IMR-90 (cell line): Measurements from ENCODE around the gene SPTB. TPM values are rescaled to one million over a fixed set of nuclear protein-coding genes. Genes with fewer than 3 reads are reported as not detected.

Source experiments
- ATAC-seq: fragments of 200-7000 bp; cut with Tn5 transposase; 2 replicates; pipeline ENCODE4 v1.9.1; 2020; ENCODE audit warnings: low read depth, mild to moderate bottlenecking, moderate library complexity
- BruUV-seq: library from RNA; stranded (reverse); fragments of 400-500 nt; replicated peaks from 2 replicates; lab custom pipeline; 2021; lab: Mats Ljungman, UMichigan
- CTCF ChIA-PET: fragments of 300-600 bp; formaldehyde crosslinking; extraction: SDS; loops from one replicate; lab custom pipeline; 2021; ENCODE audit warnings: antibody characterized with exemption; lab: Yijun Ruan, JAX
- POLR2A ChIA-PET: fragments of 300-600 bp; sonication (Branson Sonifier 250); formaldehyde crosslinking; loops from one replicate; lab custom pipeline; 2022; ENCODE audit warnings: antibody characterized with exemption; ENCODE audit not compliant: unreplicated experiment; lab: Charles Lee
- DNase-seq: peaks from one replicate; pipeline ENCODE4 v3.0.0; 2013
- H2AFZ ChIP-seq: replicated peaks from 2 replicates; pipeline ENCODE3; 2013; ENCODE audit warnings: low read length, mild to moderate bottlenecking; ENCODE audit not compliant: poor library complexity
- H2AK5ac ChIP-seq: 2 replicates; pipeline ENCODE4 v1.6.1; 2013; ENCODE audit warnings: low read depth, low read length, inconsistent platforms
- H2AK9ac ChIP-seq: replicated peaks from 2 replicates; pipeline ENCODE3; 2013; ENCODE audit warnings: mild to moderate bottlenecking, low read depth, low read length, moderate library complexity; ENCODE audit not compliant: poor library complexity
- H2BK120ac ChIP-seq: 2 replicates; pipeline ENCODE4 v1.6.1; 2013; ENCODE audit warnings: low read depth, low read length, inconsistent platforms
- H2BK15ac ChIP-seq: 3 replicates; pipeline ENCODE4 v1.6.1; 2013; ENCODE audit warnings: low read depth, low read length, inconsistent platforms
- H2BK20ac ChIP-seq: 2 replicates; pipeline ENCODE4 v1.6.1; 2013; ENCODE audit warnings: low read depth, mild to moderate bottlenecking, inconsistent platforms, low read length, moderate library complexity
- H2BK5ac ChIP-seq: 2 replicates; pipeline ENCODE4 v1.6.1; 2013; ENCODE audit warnings: mild to moderate bottlenecking, low read depth, low read length, inconsistent platforms; ENCODE audit not compliant: poor library complexity, severe bottlenecking
- H3K14ac ChIP-seq: replicated peaks from 2 replicates; pipeline ENCODE4 v1.6.1; 2013; ENCODE audit warnings: low read depth, low read length, inconsistent platforms
- H3K18ac ChIP-seq: 2 replicates; pipeline ENCODE4 v1.6.1; 2013; ENCODE audit warnings: low read depth, low read length, control low read depth
- H3K23ac ChIP-seq: 2 replicates; pipeline ENCODE4 v1.6.1; 2013; ENCODE audit warnings: low read depth, low read length, inconsistent platforms
- H3K27ac ChIP-seq: 2 replicates; pipeline ENCODE4 v1.5.1; 2013; ENCODE audit warnings: mild to moderate bottlenecking, control low read depth, low read length; ENCODE audit not compliant: insufficient read depth
- H3K27me3 ChIP-seq: 2 replicates; pipeline ENCODE4 v1.6.1; 2013; ENCODE audit warnings: low read length; ENCODE audit not compliant: control insufficient read depth, insufficient read depth
- H3K36me3 ChIP-seq: 2 replicates; pipeline ENCODE4 v1.6.1; 2013; ENCODE audit warnings: low read length, mixed read lengths; ENCODE audit not compliant: control insufficient read depth, insufficient read depth
- H3K4ac ChIP-seq: 2 replicates; pipeline ENCODE4 v1.6.1; 2013; ENCODE audit warnings: low read depth, low read length, inconsistent platforms
- H3K4me1 ChIP-seq: 2 replicates; pipeline ENCODE4 v1.6.1; 2013; ENCODE audit warnings: low read length, mixed read lengths; ENCODE audit not compliant: control insufficient read depth, insufficient read depth
- H3K4me2 ChIP-seq: 2 replicates; pipeline ENCODE4 v1.6.1; 2013; ENCODE audit warnings: low read depth, mild to moderate bottlenecking, control low read depth, low read length, moderate library complexity
- H3K4me3 ChIP-seq: 2 replicates; pipeline ENCODE4 v1.5.1; 2013; ENCODE audit warnings: low read depth, mild to moderate bottlenecking, control low read depth, low read length, moderate library complexity; ENCODE audit not compliant: insufficient read depth
- H3K56ac ChIP-seq: 2 replicates; pipeline ENCODE4 v1.6.1; 2013; ENCODE audit warnings: low read length, inconsistent platforms; ENCODE audit not compliant: insufficient read depth; ENCODE audit errors: extremely low read depth
- H3K79me1 ChIP-seq, 2 experiments: 2 replicates each; pipeline ENCODE4 v1.6.1; 2013; ENCODE audit warnings: low read length in 2 of 2, inconsistent platforms in 1 of 2, low read depth in 1 of 2
- H3K9ac ChIP-seq: 2 replicates; pipeline ENCODE4 v1.6.1; 2013; ENCODE audit warnings: low read depth, low read length, control low read depth
- H3K9me1 ChIP-seq: 2 replicates; pipeline ENCODE4 v1.6.1; 2013; ENCODE audit warnings: low read length, inconsistent platforms; ENCODE audit not compliant: insufficient read depth
- H3K9me3 ChIP-seq: 2 replicates; pipeline ENCODE4 v1.6.1; 2013; ENCODE audit warnings: low read length; ENCODE audit not compliant: control insufficient read depth, insufficient read depth
- H4K20me1 ChIP-seq: 2 replicates; pipeline ENCODE4 v1.6.1; 2013; ENCODE audit warnings: low read length, inconsistent platforms; ENCODE audit not compliant: insufficient read depth
- H4K5ac ChIP-seq: 2 replicates; pipeline ENCODE4 v1.6.1; 2013; ENCODE audit warnings: mild to moderate bottlenecking, low read depth, low read length, control low read depth
- H4K8ac ChIP-seq, 2 experiments: 2 replicates each; pipeline ENCODE4 v1.6.1; 2013; ENCODE audit warnings: low read depth in 2 of 2, low read length in 2 of 2, control low read depth in 1 of 2, inconsistent platforms in 1 of 2
- H4K91ac ChIP-seq: 2 replicates; pipeline ENCODE4 v1.6.1; 2013; ENCODE audit warnings: low read depth, low read length, inconsistent platforms; ENCODE audit not compliant: insufficient read depth
- BHLHE40 ChIP-seq: fragments of 150-350 bp; IDR thresholded peaks from 2 replicates; pipeline ENCODE4 v1.6.1; 2016; ENCODE audit warnings: mild to moderate bottlenecking, low read depth, low read length
- CEBPB ChIP-seq: IDR thresholded peaks from 2 replicates; pipeline ENCODE4 v1.6.1; 2012; ENCODE audit warnings: low read depth, low read length, improper control_type of control experiment
- CHD1 ChIP-seq: IDR thresholded peaks from 2 replicates; pipeline ENCODE4 v1.6.1; 2012; ENCODE audit warnings: low read depth, low read length, improper control_type of control experiment
- CTCF ChIP-seq: conservative IDR thresholded peaks from 2 replicates; pipeline ENCODE4 v1.5.1; 2012; ENCODE audit warnings: mild to moderate bottlenecking, low read depth, low read length, improper control_type of control experiment
- ELK1 ChIP-seq: fragments of 150-350 bp; IDR thresholded peaks from 2 replicates; pipeline ENCODE4 v1.6.1; 2016; ENCODE audit warnings: low read depth, mild to moderate bottlenecking, low read length, moderate library complexity, borderline replicate concordance
- FOS ChIP-seq: fragments of 150-350 bp; IDR thresholded peaks from 2 replicates; pipeline ENCODE4 v1.6.1; 2016; ENCODE audit warnings: low read depth, low read length
- MAFK ChIP-seq: IDR thresholded peaks from 2 replicates; pipeline ENCODE4 v1.6.1; 2012; ENCODE audit warnings: low read depth, low read length, improper control_type of control experiment
- MAZ ChIP-seq: IDR thresholded peaks from 2 replicates; pipeline ENCODE4 v1.6.1; 2012; ENCODE audit warnings: low read depth, mild to moderate bottlenecking, low read length, improper control_type of control experiment, moderate library complexity, borderline replicate concordance
- MXI1 ChIP-seq: IDR thresholded peaks from 2 replicates; pipeline ENCODE4 v1.6.1; 2012; ENCODE audit warnings: low read depth, mild to moderate bottlenecking, low read length, moderate library complexity, borderline replicate concordance
- POLR2A ChIP-seq: IDR thresholded peaks from 2 replicates; pipeline ENCODE4 v1.6.1; 2012; ENCODE audit warnings: mild to moderate bottlenecking, low read depth, low read length
- RAD21 ChIP-seq: IDR thresholded peaks from 2 replicates; pipeline ENCODE4 v1.6.1; 2012; ENCODE audit warnings: low read length, improper control_type of control experiment
- SMC3 ChIP-seq: fragments of 150-350 bp; IDR thresholded peaks from 2 replicates; pipeline ENCODE4 v1.6.1; 2016; ENCODE audit warnings: low read depth, mild to moderate bottlenecking, antibody characterized with exemption, low read length, moderate library complexity
- USF2 ChIP-seq: fragments of 150-350 bp; IDR thresholded peaks from 2 replicates; pipeline ENCODE4 v1.6.1; 2017; ENCODE audit warnings: mild to moderate bottlenecking, antibody characterized with exemption, low read length, low read depth
- WGBS, 2 experiments: methylation state at CpG; one replicate each; pipeline versions ENCODE4 v1.1.5 to v1.1.7; 2013; ENCODE audit warnings: missing lambda C conversion rate in 2 of 2; ENCODE audit not compliant: insufficient read length in 1 of 2; ENCODE audit errors: extremely low coverage in 2 of 2; 5-methylcytosine and 5-hydroxymethylcytosine counted together
- dilution Hi-C: fragments of 300-500 bp; cut with HindIII; formaldehyde crosslinking; loops from one replicate; pipeline ENCODE4 v1.14.3; 2018; ENCODE audit warnings: low sequenced_read_pairs; ENCODE audit not compliant: unreplicated experiment
- in situ Hi-C: fragments of 300-500 bp; cut with MboI; formaldehyde crosslinking; loops from 3 replicates; pipeline ENCODE4 v1.14.3; 2019; ENCODE audit warnings: low sequenced_read_pairs, inconsistent platforms, mixed read lengths
- intact Hi-C: fragments of 100-400 bp; cut with micrococcal nuclease; formaldehyde crosslinking; loops from 2 replicates; pipeline ENCODE4 v1.10.0; 2022
- polyA plus RNA-seq, 3 experiments: library from polyadenylated mRNA; depleted of rRNA; stranded (reverse); fragments of >200 nt; gene quantifications; 2 replicates each; pipeline ENCODE4 v1.2.3, GENCODE V29; 2012; ENCODE audit warnings: low replicate concordance in 1 of 3
- total RNA-seq: library from RNA; depleted of rRNA; stranded (reverse); fragments of >200 nt; gene quantifications from 2 replicates; pipeline ENCODE4 v1.2.3, GENCODE V29; 2012

Gene SPTB
- total and polyA plus RNA-seq, 2 of the 4 experiments (the other 2 are of a cell fraction) = under 0.01 to 0.07 TPM

DNA sequence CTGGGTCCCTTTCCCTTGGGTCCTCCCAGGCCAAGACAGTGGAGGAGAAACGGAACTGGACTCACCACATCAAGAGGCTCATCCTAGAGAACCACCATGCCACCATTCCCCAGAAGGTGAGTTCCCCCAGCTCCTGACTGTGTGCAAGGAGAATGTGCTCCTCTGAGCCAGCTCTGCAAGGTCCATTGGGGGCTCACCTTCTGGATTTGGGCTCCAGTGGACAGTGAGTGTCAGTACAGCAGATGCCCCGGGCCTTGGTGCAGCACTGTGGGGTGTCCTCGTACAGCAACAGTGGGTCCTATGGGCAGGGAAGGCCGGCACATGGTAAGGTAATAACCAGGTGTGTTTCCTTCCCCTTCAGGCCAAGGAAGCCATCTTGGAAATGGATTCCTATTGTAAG is 147.6 kb downstream of the SPTB start:
- Histone ChIP-seq H2AK9ac (no peak overlapping the region), H2AK5ac (no peak overlapping the region), H2BK5ac (no peak overlapping the region), H3K4me1 (no peaks in the 10 kb centered on the region), H4K5ac (no peak overlapping the region), H3K14ac (no peak overlapping the region), H3K27ac (no peak overlapping the region), H2BK15ac (no peak overlapping the region), H3K9ac (no peak overlapping the region), H3K27me3 (no peaks in the 10 kb centered on the region), H3K56ac (no peak overlapping the region), H3K9me3 (no peaks in the 10 kb centered on the region), H2BK120ac (no peak overlapping the region), H3K9me1 (peaks cover 2% of the 10 kb centered on the region; the same call in 1 of the 2 replicates), H3K23ac (no peak overlapping the region), H2BK20ac (no peak overlapping the region), H3K4me3 (no peak overlapping the region), H3K4ac (no peak overlapping the region), H4K8ac (no peak overlapping the region), H2AFZ (no peak overlapping the region), H4K91ac (no peak overlapping the region), H4K20me1 (no peaks in the 10 kb centered on the region), H3K79me1 (no peaks in the 10 kb centered on the region), H3K18ac (no peak overlapping the region), H3K36me3 (peaks cover 28% of the 10 kb centered on the region), H3K4me2 (no peak overlapping the region)
- WGBS, 2 experiments = no CpG with 5 or more reads among the region's 4 CpGs
- POLR2A ChIA-PET = no interaction called here
- DNase-seq = no peak
- dilution Hi-C loops = no loop called here
- in situ Hi-C loops = no loop called here
- TF ChIP-seq CTCF (no peak), FOS (no peak), CHD1 (no peak), ELK1 (no peak), MAZ (no peak), MAFK (no peak), BHLHE40 (no peak), POLR2A (no peak), RAD21 (no peak), MXI1 (no peak), SMC3 (no peak), USF2 (no peak), CEBPB (no peak)
- ATAC-seq = no peak
- BruUV-seq = no TSS peak
- CTCF ChIA-PET = interaction anchor here (1.0 kb wide), 1 partner anchor 11 kb away, joined by 3 read pairs; no protein-coding TSS in a partner anchor
- intact Hi-C loops = no loop called here
